HuH-7 (cell line): Measurements from ENCODE around the gene DPP10.

Experiments used
- DNase-seq: peaks from one replicate; pipeline ENCODE4 v3.0.0; 2011; ENCODE audit warnings: low spot score

Gene DPP10

DNA sequence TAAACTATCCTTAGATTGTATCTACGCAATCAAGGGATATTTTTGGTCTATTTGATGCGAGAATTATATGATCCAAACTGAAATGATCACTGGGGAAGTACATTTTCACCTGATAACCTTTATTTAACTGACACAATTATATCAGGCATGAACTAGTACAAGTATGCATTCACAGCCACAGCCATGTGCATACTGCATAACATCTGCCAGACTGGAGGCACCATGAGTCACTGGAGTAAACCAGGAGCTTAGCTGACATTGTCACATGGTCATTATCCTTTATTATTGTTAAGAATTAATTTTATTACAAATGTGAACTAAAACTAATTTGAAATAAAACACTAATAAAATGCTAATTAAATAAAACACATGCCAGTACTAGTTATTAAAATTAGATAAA, 1127.1 kb downstream of the DPP10 start:
- DNase-seq = no peak

- no peak for DNase-seq
Measured at GRCh38 chr2:115572746-115573145, 1130.3 kb downstream of the DPP10 start.

GRCh38 chr2:115573756-115574155, 1131.3 kb downstream of the DPP10 start:
- no peak for DNase-seq

DNA sequence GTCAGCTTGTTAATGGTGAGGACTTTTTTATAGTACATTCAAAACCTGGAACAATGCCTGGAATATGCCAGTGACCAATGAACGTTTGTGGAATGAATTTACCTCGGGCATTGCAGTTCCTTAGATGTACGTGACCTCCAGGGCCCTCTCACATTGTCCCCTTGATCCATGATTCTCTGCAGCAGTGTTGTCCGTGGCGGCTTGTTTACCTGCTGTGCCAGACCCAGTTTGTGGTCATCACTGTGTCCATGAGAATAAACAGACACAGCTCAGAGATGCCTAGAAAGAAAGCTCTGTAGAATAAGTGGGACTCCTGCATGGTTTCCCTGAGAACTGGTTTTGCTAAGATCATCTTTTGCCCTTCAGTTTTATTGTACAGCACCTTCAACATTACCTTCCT, 1132.2 kb downstream of the DPP10 start:
- no peak for DNase-seq

GRCh38 chr2:115580784-115581183, 1138.3 kb downstream of the DPP10 start:
- DNase-seq = no peak

DNA sequence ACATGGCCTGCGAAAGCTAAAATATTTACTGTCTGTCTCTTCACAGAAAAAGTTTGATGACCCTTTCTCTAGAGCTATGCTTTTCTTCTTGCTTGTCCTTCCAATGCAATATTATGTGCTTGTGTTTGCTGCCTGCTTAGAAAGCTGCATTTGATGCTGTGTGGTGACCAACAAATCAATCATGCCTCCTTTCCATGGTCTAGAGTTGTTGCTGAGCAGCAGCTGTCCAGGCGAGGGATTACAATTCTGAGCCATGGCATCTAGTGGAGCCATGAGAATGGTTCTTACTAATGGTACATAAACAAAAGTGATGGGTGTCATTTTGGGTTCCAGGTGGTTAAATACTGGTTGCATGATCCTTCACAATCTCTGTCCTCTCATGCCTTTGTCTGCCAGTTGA, 1142.1 kb downstream of the DPP10 start:
- DNase-seq = no peak

DNA sequence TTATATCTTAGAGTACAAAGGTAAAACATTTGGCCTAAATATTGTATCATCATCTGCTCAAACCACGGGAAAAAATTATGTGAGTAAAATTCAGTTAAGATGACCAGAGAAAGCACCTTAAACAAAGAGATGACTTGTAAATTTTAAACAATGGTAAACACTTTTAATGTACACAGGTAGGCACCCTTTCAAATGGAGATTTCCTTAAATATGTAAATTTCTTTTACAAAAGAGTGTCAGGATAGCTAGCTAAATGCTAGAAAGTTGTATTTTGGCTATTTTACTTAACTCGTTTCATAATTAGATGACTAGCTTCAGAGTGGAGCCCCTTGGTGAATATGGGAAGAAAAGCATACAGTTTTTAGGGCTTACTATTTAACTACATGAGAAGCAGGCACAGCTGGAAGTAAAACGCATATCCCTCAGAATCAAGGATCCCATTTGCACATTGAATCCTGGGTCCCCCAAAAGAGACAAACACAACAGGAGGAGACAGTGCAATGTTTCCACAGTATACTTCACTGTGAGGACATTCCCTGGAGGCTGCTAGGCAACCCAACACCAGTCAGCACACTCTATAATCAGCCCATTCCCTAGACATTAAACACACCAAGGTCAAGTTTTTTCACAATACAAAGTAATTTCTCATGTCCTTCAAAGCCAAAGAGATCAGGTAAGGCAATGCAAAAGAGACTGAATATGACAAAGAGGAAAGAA, 1154.4 kb downstream of the DPP10 start:
- no peak for DNase-seq

DNA sequence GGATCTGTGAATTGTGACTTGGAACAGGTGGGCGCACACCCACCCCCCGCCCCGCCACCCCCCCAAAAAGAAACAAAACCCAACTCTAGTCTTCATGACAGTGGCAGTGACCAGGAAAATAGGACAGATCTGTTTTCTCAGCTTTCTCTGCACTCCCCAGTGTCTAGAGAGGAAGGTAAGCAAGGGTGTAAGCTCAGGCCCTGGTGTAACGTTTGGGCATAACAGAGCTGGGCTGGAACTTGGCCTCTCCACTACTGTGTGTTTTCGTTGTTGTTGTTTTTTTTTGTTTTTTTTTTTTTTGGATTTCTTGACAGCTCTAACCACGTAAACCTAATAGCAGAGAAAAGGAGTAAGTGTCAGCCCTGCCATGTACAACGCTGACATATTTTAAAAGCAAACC, 1160.8 kb downstream of the DPP10 start:
- no peak for DNase-seq

DNA sequence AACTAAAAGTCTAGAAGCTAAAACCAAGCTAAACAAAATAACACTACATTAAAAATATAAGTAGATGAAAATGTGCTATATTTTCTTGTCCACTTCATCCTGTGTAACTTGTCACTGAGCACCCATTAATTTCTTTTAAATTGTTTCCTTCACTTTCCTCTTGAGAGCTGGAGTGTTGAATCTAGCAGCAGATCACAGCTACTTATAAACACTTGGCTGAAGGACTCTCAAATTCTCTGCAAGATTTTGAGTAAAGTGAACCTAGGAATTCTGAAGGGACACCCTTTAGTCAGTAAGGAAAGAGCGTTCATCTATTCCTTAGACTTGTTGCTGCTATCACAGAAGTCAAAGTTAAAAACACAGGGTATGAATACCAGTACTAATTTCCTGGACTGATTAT, 1163.9 kb downstream of the DPP10 start:
- DNase-seq = no peak

- no peak for DNase-seq
Measured at GRCh38 chr2:115609978-115610377, 1167.5 kb downstream of the DPP10 start.

DNA sequence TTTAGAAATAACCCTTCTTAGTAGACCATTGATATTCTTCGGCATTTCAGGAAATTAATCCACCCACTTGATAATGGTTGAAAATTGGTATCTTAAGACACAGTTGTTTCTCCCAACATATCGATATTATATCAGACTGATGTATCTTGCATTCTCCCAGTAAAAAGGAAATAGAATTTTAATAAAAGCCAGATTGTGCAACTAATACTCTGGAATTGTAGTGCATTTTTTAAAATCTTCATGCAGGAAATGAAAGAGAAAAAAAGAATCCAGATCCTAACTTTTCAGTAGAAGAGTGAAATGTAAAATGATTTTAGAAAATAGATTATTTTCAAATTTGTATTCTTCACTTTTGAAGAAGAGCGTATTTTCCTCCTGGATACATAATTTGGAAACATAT, 1168.4 kb downstream of the DPP10 start:
- DNase-seq = no peak

- no peak for DNase-seq
Measured at GRCh38 chr2:115624332-115624731, 1181.9 kb downstream of the DPP10 start.

- no peak for DNase-seq
Measured at GRCh38 chr2:115634578-115634977, 1192.1 kb downstream of the DPP10 start.

DNA sequence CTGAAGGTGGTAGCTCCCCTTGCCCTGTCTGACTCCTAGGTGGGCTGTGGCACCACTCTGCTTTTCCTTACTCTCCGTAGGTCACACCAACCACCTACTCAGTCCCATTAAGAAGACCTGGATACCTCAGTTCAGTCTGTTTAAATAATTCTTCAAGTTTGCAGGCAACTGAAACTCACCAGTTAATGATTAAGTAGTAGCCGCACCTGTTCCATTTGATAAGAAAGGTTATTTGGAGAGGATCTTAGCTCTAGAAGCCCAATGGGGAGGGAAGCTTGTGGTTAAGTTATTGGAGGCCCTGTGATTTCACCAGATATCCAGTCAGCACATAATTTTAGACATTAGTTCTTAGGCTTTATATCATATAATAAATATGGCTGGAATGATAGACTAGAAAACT, 1193.0 kb downstream of the DPP10 start:
- DNase-seq = no peak

DNA sequence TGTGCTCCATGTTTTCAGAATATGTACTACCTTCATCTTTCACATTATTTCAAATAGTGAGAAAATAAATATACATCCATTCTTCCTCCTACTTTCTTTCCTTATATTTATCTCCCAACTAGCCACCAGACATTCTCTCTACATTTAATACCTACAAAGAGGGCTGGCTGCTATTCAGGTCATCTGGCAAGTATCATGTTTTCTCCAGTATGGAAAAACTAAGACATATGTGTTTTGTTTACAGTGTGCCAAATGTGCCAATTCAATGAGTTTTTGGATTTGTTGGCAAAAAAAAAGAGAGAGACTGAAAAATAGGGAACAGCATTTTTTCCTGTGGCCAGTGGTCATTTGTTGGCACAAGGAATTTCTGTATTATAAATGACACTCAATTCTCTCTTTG, 1207.3 kb downstream of the DPP10 start:
- no peak for DNase-seq

DNA sequence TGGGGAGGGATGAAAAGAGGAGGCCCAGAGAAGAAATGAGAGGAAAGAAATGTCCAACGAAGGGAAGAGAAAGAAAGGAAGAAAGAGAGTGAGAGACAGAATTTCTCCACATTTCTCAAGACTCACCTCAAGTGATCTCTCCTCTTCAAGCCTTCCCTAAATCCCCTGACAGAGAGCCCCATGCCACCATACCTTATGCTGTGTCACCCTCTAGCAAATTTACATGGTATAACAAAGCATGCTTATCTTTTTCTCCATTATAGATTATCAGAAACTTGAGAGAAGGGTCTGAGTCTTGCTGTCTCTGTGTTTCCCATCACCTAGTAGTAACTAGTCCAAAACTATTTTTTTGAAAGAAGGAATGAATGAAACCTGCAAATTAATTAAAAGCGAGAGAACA, 1208.4 kb downstream of the DPP10 start:
- DNase-seq = no peak

DNA sequence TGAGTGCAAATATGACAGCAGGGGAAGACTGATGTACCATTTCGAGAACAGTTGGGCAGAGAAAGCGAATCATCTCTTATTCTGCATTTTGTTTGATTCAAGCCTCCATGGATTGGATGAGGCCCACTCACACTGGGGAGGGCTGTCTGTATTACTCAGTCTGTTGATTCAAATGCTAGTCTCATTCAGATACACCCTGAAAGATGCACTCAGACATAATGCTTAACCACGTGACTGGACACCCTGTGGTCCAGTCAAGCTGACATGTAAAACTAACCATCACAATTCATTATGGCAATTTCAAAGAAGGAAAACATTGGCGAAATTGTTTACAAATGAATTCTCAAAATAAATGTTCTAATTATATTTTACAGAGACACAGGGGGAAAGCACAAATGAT, 1210.2 kb downstream of the DPP10 start:
- DNase-seq = no peak

DNA sequence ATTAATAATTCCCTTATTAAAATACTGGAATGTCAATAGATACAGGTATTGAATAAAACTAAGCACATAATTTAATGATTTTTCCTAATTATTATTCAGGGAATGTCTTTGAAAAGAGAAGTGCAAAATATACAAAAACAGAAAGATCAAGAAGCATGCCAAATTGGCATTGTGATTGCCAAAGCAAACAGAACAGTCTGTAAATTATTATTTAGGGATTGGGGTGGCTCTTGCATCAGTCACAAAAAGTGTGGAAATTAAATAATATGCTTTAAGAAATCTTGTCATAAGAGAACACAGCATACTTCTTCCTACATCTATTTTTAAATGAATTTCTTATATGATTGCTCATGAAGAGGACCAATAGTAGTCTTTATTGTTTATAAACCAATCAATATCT, 1211.9 kb downstream of the DPP10 start:
- no peak for DNase-seq

DNA sequence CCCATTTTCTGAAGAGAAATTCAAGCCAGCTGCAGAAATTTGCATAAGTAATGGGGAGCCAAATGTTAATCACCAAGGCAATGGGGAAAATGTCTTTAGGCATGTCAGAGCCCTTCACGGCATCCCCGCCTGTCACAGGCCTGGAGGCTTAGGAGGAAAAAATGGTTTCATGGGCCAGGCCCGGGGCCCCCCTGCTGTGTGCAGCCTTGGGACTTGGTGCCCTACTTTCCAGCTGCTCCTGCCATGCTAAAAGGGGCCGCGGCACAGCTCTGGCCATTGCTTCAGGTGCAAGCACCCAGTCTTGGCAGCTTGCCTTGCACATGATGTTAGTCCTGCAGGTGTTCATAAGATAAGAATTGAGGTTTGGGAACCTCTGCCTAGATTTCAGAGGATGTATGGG, 1235.7 kb downstream of the DPP10 start:
- no peak for DNase-seq

DNA sequence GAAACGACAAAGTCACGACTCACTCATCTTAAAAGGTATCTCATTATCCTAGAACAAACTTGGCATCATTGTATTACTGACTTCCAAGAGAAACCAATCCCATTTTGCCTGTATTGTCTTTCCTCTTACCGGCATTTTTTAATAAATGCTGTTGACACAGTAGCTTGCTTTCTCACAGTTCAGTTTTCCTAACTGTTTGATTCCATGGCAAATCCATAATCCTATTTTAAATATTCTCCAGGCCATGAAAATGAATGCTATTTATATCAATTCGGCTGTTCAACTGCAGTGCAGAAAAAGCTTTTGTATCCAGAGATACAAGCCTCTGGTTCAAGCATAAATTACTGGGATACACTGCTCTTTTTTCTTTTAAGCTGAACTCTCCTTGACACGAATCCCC, 1241.9 kb downstream of the DPP10 start:
- DNase-seq = no peak

- DNase-seq = no peak
Measured at GRCh38 chr2:115691409-115691808, 1249.0 kb downstream of the DPP10 start.

- no peak for DNase-seq
Measured at GRCh38 chr2:115694651-115695050, 1252.2 kb downstream of the DPP10 start.

- DNase-seq = no peak
Measured at GRCh38 chr2:115733190-115733775, 1290.8 kb downstream of the DPP10 start.

GRCh38 chr2:115738111-115738510, 1295.7 kb downstream of the DPP10 start:
- DNase-seq = no peak
